Loucy (cell line): ENCODE measurements around the gene GC.

Source experiments
- EZH2phosphoT487 ChIP-seq: fragments of 200-600 bp; IDR thresholded peaks from 2 replicates; pipeline ENCODE4 v1.6.1; 2018; ENCODE audit warnings: antibody characterized with exemption, mild to moderate bottlenecking, moderate library complexity, borderline replicate concordance
- TF ChIP-seq, protein P1 (sequence below): fragments of 200-600 bp; sonication (generic); conservative IDR thresholded peaks from 2 replicates; pipeline ENCODE4 v1.5.1; 2014; ENCODE audit warnings: mild to moderate bottlenecking, antibody characterized with exemption, low read length

DNA sequence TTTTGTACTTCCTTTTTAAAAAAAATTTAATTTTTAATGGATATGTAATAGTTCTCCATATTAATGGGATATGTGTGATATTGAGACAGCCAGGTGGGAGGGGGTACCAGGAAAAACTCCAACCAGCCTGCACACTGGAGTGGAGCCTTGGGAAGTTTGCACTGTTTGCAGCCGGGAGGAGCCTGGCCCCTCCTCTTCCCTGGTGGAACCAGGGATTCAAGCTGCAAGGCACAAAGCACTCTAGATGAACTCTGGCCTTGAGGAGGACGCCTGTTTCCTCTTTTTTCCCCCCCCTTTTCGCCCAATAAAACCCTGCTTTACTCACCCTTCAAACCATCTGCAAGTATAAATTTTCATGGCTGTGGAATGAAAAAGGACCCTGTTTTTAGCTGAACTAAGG lies 48.2 kb upstream of the GC start:
- TF ChIP-seq, protein P1, sequence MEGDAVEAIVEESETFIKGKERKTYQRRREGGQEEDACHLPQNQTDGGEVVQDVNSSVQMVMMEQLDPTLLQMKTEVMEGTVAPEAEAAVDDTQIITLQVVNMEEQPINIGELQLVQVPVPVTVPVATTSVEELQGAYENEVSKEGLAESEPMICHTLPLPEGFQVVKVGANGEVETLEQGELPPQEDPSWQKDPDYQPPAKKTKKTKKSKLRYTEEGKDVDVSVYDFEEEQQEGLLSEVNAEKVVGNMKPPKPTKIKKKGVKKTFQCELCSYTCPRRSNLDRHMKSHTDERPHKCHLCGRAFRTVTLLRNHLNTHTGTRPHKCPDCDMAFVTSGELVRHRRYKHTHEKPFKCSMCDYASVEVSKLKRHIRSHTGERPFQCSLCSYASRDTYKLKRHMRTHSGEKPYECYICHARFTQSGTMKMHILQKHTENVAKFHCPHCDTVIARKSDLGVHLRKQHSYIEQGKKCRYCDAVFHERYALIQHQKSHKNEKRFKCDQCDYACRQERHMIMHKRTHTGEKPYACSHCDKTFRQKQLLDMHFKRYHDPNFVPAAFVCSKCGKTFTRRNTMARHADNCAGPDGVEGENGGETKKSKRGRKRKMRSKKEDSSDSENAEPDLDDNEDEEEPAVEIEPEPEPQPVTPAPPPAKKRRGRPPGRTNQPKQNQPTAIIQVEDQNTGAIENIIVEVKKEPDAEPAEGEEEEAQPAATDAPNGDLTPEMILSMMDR = no peak
- TF ChIP-seq EZH2phosphoT487 = no peak
